HG02588 (cell line): Measurements from ENCODE around the gene RPS3.

Experiments used
- ATAC-seq: cut with Tn5 transposase; IDR thresholded peaks from one replicate; pipeline ENCODE4 v1.9.1; 2021; ENCODE audit warnings: mild to moderate bottlenecking, moderate library complexity; ENCODE audit not compliant: unreplicated experiment

The RPS3 gene

DNA sequence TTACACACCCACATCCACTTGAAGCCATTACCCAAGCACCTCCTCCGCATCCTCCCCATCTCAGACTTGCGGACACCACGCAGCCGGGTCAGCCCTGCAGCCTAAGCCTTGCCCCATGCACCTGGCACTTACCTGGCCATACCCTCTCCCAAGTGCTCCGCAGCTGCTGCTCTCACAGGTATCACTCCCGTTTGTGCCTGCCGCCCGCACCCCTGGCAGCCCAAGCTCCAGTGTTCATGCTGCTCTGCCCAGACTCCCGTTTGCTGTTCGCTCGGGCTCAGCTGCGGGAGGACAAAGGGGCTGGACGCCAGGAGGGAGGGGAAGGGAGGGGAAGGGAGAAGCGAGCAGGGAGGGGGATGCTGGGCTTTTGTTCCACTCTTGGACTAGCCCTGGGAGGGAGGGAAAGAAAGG, 33.6 kb downstream of the RPS3 start, which contains the start of gene KLHL35:
TSS of gene KLHL35 (minus strand) at position 293 of the 411 bp plus-strand sequence. CDS start 2,574 bp downstream, outside the sequence.
- no peak for ATAC-seq

DNA sequence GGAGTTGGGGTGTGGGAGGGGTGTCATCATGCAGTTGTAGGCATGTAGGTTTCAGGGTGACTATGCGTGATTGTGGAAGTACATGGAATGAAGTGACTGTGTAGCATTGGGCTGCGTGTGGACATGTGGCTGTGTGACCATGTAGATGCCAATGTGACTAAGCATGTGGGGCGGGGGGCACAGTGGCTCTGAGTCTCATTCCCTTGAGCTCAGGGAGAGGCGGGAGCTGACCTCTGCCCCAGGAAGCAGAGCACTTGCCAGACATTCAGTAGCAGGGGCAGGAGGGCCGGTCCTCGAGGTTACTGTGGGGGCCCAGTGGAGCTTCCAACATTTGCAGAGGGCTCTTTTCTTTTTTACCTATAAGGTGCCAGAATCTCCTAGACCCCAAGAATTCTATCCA, 34.1 kb downstream of the RPS3 start:
- ATAC-seq, result no peak

DNA sequence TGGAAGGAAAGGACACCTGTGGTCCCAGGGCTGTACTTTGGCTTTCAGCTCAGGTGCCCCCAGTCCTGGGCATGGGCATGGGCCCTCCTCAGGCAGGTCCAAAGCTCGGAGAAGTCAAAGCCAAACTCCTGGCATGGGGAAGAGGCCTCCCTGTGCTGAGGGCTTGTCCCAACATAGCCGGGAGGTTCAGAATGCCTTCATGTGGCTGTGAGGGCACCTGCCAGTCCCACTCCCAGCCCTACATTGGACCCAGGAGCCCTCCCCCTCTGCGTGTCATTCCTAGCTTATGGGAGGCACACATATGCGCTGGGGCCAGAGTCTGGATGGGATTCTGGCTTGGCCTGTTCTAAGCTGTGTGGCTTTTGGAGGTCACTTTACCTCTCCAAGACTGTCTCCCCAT, 34.7 kb downstream of the RPS3 start:
- no peak for ATAC-seq

DNA sequence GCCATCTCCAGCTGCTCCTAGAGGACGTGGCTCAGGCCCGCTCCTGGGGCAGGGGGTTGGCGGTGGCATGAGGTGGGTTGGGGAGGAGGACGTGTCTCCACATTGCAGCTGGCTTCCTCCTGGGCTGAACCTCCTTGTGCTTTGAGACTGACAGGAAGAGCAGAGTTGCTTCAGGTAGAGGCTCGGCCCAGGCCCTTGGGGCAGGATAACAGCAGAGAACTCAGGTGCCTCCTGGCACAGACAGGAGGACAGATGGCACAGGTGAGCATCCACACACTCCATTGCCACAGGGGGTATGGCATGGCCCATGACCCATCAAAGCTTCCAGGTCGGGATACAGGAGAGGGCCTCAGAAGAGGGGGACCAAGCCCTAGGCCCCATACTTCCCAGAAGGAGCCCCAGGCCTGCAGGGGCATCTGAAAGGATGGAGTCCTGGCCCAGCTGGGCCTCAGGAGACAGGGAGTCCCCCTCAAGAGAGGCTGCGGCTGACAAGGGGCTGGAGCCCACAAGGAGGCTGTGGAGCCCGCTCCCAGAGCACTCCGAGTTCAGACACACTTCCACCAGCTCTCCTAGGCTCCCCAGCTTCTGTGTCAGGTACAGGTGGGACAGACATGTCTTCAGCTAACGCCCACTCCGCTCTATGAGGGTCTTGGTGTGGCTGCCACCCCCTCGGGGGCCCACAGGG, 35.7 kb downstream of the RPS3 start:
- no peak for ATAC-seq

DNA sequence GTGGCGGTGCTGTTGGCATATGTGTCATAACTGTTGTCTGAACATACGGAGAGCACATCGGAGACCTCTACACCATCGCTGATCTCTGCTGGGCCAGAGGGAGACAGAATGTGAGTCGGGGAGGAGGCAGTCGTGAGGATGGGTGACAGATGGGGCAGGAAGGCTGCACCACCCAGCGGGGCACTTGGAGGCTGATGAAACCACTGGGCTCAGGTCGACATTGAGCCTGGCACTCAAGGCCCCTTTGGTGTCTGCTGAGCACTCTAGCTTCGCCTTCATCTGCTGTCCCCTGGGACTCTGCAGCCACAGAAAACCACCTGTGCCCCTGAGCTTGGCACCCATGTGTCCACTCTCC, 36.2 kb downstream of the RPS3 start:
- ATAC-seq, result no peak

DNA sequence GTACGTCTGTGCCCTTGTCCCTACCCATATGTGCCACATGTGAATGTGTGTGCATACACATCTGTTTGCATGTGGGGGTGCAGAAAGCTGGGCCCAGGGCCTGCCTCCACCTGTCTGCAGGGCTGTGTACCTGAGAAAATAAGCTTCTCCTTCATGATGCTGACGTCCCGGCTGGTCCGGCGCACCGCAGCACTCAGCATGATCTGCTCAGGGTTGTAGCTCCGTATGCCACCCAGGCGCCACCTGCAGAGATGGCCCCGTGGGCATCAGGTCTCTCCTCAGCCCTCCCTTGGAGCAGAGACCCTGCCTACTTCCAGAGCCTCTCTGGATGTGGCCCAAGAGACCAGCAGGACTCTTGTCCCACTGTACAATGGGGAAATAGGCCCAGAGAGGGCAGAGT, 37.5 kb downstream of the RPS3 start:
- ATAC-seq, result no peak

DNA sequence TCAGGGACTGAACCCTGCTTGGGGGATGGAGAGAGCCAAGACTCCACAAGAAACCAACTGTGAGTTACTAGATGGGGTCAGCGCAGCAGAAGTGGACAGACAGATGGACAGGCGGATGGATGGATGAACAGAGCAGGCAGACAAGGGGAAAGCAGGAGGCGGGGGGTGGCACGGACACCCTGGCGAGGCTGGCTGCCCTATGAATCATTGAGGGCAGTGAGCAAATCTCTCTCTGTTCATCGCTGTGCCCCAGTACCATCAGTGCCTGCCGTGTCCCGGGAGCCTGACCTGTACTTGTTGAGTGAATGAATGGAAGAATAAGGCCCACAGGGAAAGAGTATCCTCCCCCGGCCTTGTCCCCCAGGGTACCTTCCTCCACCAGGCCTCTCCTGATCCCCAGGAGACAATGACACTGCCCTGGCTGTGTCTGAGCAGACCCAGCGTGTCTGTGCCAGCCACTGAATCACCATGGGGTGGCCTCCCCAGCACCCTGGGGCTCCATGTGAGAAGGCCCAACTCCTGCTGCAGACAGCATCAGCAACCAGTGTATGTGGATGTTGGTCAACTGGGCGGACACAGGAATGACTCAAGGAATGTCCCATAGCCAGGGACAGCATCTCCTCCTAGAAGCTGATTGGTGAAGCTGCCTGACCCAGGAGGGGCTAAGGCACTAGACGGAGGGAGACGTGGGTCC, 38.8 kb downstream of the RPS3 start:
- ATAC-seq, result no peak

DNA sequence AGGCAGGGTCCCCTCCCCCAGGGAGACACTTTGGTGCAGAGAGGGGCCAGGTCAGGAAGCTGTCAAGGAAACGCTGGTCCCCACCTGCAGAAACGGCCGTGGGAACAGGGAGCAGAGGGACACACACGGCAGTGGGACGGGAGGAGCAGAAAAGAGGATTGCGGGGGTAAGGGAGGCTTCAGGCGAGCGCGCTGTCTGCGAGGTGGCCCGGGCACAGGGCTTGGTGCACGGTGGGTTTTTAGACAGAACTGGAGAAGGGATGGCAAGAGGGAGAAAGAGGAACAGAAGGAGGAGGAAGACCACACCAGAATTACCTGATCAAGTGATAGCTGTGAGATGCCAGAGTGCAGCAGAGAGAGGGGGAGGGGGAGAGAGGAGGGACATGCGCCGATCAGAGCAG, 39.7 kb downstream of the RPS3 start:
- ATAC-seq, result no peak

DNA sequence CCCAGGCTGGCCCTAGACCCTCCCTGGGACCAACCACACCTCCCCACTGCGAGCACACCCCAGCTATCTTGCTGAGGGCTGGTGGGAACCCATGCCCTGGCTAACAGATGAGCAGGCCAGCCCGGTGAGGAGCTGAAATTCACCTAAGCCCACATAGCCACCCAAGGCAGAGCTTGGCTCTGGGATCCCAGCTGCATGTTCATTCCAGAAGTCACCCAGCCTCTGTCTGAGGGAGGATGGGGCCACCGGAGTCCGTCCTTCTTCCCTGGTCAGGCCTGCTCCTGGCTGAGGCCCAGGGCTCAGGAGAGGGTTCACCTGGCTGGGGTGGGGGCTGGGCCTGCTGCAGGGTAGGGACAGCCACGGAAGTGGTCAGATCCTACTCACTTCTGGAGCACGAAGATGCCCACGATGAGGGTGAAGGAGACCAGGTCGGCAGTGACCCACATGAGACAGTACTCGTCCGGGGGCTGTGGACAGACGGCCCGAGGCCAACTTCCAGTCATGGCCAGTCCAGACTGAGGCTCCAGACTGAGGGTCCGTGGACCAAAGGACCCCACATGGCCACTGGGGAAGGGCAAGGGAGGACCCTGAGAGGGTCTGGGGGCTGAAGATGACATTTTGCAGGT, 40.3 kb downstream of the RPS3 start:
- ATAC-seq, result no peak

DNA sequence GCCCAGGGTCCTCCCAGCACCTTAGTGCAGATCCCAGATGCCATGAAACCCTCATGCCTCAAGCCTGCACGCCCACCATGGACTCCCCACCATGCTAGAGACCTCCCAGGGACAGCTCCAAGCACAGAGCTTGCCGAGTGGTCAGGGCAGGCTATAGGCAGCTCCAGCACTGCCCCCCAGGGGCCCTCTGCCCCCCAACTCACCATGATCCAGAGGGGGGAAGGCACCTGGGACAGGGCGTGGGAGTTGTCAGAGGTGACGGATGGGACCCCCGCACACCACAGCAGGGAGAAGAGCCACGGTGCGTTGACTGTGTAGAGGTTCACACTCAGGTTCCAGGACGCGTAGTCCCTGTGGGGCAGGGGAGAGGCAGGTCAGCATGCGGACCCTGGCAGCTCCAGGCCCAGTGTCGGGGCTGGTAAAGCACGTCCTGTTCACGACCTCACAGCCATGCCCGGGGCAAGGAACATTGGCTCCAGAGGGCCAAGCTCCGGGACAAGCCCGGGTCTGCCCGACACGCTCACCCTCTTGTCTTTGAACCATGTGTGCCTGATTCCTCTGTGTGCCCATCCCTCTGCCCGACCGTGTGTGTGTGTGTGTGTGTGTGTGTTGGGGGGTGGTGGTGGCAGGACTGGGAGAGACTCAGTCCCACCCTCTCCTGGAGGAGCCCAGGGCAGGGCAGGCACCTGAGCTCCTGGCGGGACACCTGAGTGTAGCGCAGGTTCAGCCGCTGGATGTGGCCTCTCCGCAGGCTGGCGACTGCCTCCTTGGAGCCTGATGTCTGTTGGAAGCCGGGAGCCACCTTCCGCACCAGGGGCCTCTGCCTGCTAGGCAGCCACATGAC, 41.9 kb downstream of the RPS3 start:
- no peak for ATAC-seq

DNA sequence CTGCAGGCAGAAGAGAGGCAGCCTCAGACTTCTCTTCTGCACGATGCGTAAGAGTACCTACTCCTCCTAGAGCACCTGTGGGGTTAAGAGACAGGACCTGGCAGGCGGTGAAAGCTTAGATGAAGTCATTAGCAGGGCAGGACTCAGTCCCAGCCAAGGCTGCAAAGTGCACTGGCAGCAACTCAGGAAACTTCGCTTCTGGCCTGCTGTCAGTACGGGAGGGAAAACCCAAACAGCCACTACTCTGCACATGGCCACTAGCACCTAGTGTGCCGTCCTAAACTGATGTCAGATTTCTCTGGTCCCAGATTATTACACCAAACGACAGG, 42.5 kb downstream of the RPS3 start:
- no peak for ATAC-seq

DNA sequence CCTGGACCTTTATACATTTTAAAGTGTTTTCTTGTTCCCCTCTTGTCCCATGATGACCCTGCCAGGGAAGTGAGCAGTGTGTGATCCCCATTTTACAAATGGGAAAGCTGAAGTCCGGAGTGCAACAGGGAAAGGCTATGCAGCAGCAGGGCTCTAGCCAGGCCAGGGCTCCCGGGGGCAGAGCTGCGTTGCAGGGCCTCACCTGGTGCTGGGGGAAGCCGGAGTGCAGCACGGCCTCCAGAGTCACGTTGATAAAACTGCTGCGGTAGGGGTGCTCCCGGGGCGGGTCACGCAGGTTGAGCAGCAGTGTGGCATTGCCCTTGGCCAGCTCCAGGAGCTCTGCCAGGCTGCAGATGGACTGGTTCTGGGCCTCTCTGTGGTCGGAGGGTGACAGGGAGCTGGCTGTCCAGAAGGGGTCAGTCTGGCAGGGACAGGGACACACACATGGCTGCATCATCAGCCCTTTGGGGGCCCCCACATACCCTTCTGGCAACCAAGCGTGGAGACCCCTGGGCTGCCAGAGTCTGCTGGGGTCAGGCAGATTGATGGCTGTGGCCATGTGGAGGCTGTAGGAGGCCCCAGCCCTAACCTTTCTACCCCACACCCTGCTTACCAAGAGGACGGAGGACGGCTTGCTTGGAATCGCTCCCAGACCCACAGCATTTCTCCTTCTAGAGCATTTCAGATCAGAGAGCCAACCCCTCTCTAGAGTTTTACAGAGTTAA, 43.0 kb downstream of the RPS3 start:
- no peak for ATAC-seq

DNA sequence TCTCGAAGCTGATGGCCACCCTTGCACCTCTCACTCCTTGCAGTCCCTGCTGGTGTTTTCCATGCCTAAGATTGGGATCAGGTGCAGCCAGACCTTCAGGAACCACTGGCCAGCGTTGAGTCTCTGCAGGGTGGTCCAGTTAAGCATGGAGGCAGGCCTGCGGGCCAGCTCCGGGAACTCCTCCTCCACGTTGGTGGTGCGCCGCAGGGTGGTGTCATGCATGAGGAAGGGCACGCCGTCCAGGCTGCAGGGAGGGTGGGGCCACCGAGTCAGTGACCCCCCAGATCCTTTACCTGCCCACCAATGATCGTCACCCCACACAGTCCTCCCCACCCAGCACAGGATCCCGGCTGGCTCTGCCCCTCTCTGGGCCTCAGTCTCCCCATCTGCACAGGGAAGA, 43.7 kb downstream of the RPS3 start:
- ATAC-seq, result no peak

DNA sequence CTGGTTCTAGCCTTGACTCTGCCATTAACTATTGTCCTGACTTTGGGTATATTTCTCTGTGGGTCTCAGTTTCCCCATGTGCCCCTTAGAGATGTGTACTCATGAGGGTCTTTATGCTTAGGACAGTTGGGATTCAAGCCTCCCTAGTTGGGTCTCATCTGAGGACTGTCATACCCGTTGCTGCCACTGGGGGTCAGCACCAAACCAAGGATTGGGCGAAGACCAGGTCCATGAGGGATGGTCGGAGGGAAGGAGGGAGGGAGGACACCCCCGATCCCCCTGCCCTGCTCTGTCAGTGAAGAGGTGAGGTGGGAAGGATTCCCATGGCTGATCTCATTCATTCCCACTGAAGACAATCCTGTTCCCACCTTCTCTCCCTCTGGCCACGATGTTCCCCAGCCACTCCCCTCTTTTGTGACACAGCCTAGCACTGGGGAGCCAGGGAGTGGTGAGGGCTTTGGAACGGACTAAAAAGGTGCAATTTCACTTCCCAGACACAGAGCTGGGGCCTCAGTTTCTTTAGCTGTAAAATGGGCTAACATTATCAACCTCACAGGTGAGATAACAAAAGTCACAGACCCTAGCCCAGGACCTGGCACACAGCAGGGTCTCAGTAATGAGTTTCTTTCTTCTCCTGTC, 46.1 kb downstream of the RPS3 start:
- ATAC-seq, result peak; percentile 57

DNA sequence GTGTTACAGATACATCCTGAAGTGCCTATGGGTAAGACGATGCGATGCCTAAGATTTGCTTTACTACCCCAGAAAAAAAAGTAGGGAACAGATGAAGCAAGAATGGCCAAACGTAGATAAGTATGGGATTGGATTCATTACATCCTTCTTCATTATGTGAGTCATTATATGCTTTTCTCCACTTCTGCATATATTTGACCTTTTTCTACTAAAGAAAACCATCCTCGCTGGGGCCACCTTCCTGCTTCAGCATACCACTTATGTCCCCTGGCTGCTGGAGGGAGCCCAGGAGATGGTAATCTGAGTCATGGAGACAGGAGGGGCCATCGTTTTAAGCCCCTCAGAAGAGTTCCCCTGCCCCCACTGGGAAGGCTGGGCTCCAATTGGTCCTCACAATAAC, 48.1 kb downstream of the RPS3 start:
- ATAC-seq, result no peak

DNA sequence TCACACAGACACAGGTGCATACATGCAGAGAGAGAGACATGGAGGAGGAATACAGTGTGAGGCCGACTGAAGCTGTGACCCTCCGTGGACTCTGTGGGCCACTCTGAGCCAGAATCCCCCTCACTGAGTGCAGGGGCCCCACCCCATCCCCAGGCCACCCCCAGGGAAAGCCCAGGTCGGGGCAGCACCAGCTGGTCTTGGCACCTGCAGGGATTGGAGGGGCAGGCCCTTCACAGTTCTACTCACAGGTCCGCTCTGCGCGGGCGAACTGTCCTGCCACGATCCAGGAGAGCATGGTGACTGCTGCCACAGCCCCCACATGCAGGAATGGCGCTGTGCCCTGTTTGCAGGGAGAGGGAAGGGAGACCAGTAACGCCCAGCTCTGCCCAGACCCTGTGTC, 50.0 kb downstream of the RPS3 start:
- ATAC-seq, result no peak

DNA sequence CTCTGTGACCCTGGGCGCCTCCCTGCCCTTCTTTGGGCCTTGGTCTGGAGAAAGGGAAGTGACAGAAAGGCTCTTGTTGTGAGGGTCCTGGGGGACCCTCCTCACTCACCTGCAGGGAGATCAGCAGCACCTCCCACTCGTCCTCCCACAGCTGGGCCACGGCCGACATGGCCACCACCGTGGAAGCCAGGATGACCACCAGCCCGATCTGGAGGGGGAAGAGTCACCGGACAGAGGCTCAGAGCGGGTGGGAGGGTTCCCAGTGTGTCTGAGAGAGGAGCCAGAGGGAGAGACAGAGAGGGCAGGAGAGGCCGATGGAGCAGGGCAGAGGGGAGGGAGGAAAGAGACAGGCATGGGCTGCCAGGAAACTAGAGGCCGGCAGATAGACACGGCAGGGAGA, 50.5 kb downstream of the RPS3 start:
- no peak for ATAC-seq

DNA sequence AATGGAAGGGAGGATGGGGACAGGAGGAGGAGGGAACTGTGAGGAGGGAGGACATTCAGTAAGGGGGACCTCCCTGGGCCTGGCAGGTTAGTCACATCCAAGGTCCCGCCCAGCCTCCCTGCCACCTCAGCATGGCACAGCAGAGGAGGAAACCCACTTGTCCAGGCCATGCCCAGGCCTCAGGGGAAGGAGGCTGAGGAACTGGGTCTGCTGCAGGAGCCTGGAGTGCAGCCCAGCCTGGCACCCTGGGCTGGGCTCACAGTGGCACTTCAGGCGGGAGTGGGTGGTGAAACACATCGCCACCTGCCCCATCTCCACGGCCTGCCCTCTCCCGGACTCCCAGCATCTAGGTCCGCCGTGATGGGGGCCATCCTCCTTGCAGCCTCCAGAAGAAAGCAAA, 50.9 kb downstream of the RPS3 start:
- ATAC-seq, result no peak

DNA sequence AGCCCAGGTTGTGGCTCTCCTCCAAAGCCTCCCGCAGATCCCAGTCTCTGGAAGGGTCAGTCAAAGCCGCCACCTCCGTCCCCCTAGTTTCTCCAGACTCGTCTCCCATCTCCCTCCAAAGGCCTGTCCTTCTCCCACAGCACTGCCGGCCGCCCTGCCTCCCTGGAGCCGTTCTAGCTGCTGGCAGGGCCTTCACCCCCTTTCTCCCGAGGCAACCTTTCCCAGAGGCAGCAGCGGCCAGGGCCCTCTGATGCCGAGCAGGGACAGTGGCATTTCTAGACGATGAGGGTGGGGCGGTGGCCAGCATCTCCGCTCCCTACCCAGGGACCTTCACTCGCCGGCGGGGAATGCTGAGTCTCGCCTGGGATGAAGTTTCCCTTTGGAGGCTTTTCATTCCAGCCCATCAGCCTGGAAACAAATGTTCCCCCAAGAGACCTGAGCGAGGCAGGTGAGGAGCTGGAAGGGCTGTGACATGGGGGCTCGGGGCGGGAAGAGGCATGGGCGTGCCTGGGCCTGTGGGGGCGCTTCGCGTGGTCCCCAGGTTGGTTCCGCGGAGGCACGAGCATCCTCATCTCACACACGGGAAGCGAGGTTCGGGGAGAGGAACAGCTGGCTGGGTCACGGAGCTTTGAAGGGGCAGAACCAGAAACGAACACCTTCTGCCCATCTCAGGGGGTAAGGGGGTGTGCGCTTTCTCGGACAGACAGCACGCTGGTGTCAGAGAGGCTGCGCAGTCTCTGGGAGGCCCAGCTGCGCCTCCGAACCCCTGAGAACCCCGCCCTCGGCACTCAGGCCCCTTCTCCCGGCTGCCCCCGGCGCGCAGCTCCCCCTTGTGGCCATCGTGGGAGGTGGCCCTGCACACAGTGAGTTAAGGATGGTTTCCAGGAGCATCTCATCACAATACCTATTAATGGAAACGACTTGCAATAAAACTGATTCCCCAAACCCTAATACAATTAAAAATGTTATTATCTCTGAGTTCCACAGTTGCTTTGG, 51.8 kb downstream of the RPS3 start:
- no peak for ATAC-seq
